Raji (cell line): Measurements from ENCODE around the gene C5orf58.

ENCODE experiments used
- POLR2A ChIP-seq: IDR thresholded peaks from 2 replicates; pipeline ENCODE4 v1.6.1; 2011; ENCODE audit warnings: low read depth, low read length, control low read depth; ENCODE audit not compliant: insufficient read depth

Gene C5orf58

DNA sequence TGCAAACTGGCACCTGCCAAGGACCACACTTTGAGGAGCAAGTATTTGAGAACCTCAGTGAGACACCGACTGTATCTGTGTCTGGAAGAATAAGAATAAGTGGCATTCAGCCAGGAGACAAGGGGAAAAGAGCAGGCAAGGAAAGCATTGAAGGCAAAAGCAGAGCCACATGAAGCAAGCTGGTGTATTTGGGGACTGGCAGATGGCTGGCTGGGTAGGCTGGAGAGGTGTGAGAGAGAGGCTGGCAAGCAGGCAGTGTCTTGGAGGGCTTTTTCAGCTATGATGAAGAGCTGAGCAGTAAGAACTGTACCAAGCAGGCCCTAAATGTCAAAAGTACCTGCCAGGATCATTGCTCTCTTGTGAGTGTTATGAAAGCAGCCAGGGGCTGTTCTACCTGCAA lies 14.1 kb upstream of the C5orf58 start:
- no peak for TF ChIP-seq POLR2A

DNA sequence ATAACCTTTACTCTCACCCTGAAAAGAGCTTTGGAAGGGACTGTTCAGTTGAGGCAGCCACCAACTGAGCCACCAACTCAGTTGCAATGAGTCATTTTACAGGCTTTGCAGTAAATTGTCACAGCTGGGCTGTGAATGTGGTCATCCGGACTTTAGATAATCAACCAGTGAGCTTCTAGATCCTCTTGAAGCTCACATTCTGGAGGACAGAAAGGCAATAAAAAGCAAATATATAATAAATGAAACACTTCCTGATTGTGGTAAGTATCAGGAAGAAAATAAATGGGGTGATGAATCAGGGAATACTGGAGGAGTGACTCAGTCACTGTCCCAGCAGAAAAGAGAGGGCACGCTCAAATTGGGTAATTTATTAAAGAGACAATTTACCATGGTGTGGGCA lies 13.2 kb upstream of the C5orf58 start:
- no peak for TF ChIP-seq POLR2A

DNA sequence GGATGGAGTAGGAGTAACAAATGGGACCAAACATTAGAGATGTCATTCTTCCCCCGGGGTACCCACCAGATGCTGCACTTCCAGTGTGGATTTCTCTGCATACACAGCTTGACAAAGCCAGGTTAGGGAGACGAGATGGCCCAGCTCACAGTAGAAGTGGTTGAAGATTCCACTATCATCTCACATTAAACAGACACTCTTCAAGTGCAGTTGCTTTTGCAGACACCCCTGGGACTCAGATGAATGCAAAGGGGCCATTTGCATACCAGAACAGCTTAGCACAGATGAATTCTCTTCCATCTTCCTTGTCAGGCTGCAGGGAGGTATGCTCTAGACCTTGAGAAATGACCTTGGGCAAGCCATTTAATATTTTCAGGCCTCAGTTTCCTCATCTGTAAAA lies 12.6 kb upstream of the C5orf58 start:
- TF ChIP-seq POLR2A: no peak

DNA sequence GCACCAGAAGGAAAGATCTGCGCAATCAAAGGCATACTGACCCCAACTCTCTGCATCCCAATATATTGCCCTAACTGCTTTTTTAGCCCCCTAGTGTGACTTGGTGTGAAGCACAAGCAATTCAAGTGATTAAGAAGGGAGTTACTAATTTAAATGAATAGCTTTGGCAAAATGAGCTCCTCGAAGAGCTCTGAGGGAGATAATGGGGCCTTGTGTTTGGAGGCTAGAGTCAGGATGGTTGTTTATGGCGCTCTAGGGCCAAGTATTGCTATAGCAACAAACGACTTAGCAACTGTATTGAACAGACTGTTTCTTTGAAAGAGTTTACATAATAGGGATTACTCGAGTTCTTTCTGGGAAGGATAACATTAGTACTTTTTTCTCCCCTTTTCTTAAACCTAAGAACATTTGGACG lies 11.5 kb upstream of the C5orf58 start:
- TF ChIP-seq POLR2A: no peak

DNA sequence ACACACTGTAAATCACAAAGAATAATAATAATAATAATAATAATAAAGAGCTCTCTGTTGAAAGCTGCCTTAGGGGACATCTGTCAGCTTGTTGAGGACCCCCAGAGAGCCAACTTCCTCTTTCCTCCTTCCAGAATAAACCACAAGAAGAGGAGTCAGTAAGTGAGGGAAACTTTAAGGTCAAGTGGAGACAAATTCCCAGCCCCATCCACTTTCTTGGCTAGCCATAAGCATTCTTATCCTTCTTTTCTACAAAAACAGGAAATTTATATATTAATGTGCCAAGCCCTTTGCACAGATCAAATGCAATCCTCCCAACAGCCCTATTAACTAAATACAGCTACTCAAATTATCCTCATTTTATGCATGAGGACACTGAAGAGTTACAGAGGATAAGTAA lies 9.4 kb upstream of the C5orf58 start:
- TF ChIP-seq POLR2A: no peak

DNA sequence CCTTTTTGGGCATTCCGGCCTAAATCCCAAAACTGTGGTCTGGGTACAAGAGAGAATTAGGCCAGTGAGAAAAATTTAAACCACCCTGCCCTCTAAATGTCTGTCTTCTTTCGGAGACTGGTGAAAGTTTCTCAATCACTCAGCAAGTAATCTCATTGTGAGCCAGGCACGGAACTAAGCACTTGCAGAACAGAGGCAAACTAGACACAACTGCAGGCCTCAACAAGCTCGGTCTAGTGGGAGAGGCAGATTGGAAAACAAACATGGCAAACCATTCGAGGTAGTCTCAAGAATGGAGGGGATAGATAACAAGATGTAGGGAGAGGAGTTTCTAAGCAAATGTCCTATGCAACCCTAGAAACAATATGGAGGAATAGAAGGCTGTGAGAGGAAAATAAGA lies 8.9 kb upstream of the C5orf58 start:
- no peak for TF ChIP-seq POLR2A

DNA sequence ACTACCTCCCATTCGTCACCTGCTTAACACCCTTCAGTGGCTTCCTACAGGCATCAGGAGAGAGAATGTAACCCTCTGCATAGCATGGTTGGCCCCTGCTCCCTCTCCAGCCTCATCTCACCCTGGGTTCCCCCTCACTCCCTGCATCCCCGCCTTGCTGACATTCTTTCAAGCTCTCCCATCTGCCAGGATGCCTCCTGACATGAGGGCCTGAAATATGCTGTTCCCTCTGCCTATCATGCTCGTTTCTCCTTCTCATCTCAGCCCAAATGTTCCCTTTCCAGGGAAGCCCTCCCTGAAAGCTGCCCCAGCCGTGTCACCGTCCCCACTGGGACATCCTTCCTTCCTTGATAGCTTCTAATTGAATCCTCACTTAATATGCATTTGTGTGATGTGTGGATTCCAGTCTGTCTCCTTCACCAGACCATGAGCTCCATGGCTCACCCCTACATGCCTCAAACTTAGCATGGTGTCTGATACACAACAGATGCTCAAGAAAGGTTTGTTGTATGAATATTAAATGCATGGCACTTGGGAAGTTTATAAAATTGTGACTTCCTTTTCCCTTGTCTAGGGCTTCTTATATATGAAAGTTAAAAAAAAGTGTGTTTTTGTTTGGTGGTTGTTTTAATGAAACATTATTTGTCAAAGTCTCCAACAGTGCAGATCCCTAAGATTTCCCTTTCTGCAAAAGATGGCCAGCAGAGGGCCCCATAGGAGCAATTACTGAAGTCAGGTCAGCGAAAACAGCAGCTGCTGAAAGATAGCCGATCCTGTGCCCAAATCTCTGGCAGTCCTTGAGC lies 7.3 kb upstream of the C5orf58 start:
- TF ChIP-seq POLR2A: no peak

DNA sequence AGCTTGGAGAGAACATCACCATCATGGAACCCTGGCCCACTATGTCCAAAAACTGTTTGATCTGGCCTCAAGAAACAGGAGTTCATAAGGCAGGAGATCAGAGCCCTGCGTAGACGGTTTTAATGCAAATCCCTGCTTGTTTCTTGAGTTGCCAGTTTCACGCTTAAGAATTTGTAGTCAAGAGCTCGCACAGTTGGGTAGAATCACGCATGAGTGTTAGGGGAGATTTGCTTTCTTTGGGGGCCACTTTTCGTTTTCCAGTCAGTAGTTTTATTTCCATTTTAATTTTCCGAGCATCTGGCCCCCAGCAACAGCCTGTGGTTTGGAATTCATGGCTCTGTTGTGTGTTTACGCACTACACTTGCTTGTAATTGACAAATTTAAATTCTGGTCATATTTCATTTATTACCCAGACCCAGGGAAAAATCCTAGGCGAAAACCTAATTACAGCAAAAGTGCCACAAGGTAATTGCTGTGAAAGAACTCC lies 6.6 kb upstream of the C5orf58 start:
- no peak for TF ChIP-seq POLR2A

DNA sequence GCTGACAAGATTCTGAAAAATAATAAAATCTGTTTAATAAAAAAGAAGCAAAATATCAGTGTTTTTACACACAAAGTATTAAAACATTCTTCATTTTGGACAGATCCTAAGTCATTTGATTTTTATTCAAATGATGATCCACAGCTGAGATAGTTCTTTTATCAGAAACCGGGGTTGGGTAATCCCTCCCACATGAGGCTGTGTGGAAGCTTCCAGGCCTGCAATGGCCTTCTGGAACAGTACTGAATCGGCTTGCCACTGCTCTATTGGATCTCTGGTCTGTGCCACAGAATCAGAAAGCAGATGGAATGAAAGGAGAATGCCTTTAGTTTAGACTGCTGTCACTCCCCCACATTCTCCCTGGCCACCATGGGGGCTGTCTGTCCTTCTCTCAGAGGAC lies 6.1 kb upstream of the C5orf58 start:
- TF ChIP-seq POLR2A: no peak

DNA sequence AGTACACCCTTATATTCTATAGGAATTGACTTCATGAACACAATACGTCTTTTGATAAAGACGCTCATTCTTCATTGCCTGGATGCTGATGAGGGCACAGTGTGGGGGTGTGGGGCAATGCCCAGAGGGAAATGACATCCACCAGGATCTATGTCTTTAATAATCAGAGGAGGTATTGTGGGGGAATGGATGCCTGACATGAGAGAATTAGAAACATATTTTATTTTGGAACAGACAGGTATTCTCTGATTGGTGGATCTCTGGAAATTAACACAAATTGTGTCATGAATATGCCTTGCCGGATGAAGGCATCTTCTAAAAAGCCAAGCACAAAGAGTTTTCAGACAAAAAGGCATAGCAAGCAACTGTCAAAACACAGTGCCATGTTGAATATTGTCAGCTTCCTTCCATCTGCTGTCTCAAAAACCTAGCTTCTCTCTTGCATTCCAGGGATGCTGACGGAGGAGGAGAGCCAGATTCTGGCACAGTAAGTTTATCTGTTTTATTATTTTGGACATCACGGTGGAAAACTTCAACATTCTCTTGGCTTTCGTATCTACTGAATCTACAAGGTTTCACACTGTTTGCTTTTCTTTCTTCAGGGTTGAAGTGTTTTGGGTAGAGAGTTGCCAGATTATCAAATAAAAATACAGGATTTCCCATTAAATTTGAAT lies 3.9 kb upstream of the C5orf58 start:
- TF ChIP-seq POLR2A: no peak

DNA sequence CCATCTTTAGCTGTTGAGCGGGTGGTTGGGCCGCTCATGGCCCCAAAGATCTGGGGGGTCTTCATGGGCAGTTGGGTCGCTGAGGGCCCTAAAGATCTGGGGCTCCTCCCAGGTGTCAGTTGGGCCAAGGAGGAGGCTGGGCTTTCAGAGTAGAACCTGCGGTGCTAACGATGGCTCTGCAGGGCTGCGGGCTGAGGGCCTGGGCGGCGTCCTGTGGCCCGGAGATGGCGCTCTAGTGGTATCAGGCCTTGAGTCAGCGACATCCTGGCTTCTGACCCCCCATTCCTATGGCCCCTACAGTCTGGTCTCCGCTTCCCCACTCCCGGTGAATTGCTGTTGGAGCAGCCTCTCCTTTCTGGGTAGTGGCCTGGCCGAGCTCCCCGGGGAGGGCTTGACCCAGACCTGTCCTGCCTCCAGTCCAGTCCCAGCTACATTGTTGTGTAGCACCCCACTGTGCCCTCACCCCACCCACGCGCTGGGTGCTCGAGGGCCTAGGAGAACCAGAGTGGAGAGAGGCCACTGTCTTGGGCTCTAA lies 640 bp downstream of the C5orf58 start:
- TF ChIP-seq POLR2A: no peak

DNA sequence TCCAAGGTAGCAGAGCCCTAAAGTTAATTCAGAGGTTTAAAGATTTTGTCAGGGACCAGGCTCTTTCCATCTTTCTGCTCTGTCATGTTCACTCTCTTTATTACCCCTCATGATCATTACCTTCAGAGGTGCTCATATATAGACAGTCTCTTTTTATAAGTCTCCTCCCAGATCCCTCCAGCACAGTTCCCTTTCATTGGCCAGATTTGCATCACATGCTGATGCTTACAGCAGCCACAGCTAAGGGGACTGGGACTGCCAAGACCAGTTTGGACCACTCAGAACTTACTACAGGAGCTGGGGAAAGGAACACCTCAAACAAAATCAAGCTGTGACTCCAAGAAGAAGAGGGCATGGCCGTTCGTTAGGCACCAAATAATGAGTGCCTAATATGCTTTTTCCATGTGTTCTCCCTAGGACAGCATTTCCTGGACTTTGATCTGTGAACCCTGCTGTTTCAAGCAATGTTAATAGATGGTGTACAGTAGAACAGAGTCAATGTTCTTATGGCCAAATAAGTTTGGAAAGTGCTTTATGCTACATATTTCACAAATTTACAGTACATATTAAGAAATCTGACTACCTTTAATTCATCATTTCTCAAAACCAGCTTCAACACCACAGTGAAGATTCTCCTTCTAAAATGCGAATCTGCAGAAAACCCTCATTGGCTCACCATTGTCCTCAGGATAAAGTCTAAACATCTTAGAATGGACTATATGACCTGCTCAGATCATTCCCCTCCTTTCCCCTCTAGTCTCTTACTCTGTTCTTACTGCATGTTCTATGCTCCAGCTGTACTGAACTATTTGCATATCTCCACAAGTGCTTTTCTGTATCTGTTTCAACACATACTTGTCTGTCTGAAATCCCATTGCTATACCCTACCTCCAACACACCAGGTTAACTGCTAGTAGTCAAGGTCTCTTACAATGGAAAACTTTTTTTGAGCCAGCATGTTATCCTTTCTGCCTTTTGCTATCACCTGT lies 3.4 kb downstream of the C5orf58 start:
- TF ChIP-seq POLR2A: no peak

DNA sequence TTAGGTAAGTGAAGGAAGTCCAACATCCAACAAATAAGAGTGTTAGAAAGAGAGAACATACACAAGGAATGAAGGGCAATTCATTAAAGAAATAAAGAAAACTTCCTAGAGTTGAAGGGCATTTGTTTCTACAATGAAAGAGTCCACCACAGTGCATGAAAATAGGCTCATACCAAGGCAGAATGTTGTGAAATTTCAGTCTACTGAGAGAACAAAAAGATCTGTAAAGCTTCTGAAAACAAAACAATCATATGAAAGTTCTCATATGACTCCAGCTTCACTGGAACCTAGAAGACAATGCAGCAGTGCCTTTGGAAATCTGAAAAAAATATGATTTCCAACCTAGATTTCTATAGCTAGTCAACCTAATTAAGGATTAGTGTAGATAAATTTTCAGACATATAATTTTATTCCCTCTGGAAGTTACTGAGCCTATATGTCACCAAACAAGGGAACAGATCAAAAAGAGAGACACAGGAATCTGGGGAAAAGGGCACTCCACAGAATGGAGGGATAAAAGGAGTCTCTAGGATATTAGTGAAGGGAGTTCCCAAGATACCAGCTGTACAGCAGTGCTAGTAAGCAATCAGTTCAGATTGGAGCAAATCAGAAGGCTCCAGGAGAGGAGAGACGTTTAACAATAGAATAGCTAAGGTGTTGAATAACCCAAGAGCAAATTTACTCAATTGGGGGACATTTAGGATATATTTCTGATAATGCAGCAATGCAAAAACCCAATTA lies 5.8 kb downstream of the C5orf58 start:
- TF ChIP-seq POLR2A: no peak

DNA sequence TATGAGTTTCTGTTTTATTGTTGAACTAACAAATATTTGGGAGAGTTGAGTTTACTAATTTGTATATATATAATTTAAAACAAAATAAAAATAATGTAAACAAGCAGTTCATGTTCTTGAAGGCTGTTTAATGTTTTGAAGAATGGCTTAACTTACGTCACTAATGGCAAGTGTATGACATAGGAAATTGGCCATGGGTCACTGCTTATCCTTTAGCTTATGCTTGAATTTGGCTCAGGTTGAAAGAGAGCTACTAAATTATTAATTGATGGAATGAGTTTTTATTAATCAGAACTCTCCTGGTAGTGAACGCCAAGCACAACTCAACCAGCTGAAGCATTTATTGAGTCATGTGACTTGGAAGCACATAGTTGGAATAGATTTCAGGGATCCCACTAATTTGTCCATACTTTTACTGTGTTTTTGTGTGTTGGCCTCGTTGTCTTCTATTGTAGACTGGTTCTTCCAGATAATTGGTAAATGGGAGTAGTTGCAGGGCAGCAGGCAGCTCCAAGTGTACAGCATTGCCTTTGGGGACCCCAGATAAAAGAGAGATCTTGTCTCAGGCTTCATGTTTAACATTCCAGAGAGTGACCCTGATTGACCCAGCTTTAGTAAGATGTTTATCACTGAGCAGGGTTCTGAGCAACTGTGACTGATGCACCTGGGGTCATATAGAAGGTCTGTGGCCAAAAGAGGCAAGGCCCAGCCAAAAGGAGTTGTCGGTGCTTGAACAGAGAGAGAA lies 13.5 kb downstream of the C5orf58 start:
- TF ChIP-seq POLR2A: no peak
